NCI-H128 (cell line): ENCODE data around the gene DELE1.

ENCODE experiments used
- DNase-seq: peaks from one replicate; lab custom pipeline; 2025; ENCODE audit not compliant: unreplicated experiment; lab: John Stamatoyannopoulos, UW

DELE1 gene

GRCh38 chr5:141989720-141990119, 66.0 kb downstream of the DELE1 start:
- no peak for DNase-seq
